ENCODE measurements around the gene ANKS1B. TPM values are rescaled to one million over a fixed set of nuclear protein-coding genes. Genes with fewer than 3 reads are reported as not detected.

Gene ANKS1B
- total and polyA plus RNA-seq, 4 donors, result 0.03 to 3.4 (median 0.53) TPM

GRCh38 chr12:99498756-99499155 lies 486.0 kb downstream of the ANKS1B start:
- H3K9ac ChIP-seq (ENCODE audit: low read depth in 1 of 2, low read length in 2 of 2), result no peak overlapping the region
- no peaks in the 10 kb centered on the region for H3K27me3 ChIP-seq (ENCODE audit: control insufficient read depth in 4 of 4, insufficient read depth in 4 of 4, low read length in 3 of 4)
- 62% methylated on average over 3 of the region's 3 CpGs for WGBS

More at GRCh38 chr12:99498756-99499155, 486.0 kb downstream of the ANKS1B start:
- H3K4me3 ChIP-seq (ENCODE audit: low read depth in 1 of 3, low read length in 3 of 3), result no peak overlapping the region
- H3K9me3 ChIP-seq (ENCODE audit: control insufficient read depth in 4 of 4, low read length in 3 of 4), result no peaks in the 10 kb centered on the region
- no peaks in the 10 kb centered on the region for H3K4me1 ChIP-seq (ENCODE audit: control insufficient read depth in 4 of 4, insufficient read depth in 4 of 4, low read length in 3 of 4)
- H3K36me3 ChIP-seq (ENCODE audit: control insufficient read depth in 4 of 4, insufficient read depth in 3 of 4, low read depth in 1 of 4, low read length in 3 of 4), result no peaks in the 10 kb centered on the region
- DNase-seq (ENCODE audit: low spot score), result no peak
- TF ChIP-seq JUND (IDR thresholded peaks at IDR 0.05), result no peak
- no peak for TF ChIP-seq RXRA (IDR thresholded peaks at IDR 0.05)
- TF ChIP-seq SP1 (IDR thresholded peaks at IDR 0.05), result no peak
- no peak for TF ChIP-seq NR2F2 (IDR thresholded peaks at IDR 0.05)
- TF ChIP-seq HNF4G (IDR thresholded peaks at IDR 0.05), result no peak
- no peak for TF ChIP-seq GABPA (IDR thresholded peaks at IDR 0.05 in 1 of 2, conservative IDR thresholded peaks at IDR 0.05 in 1 of 2)
- TF ChIP-seq FOXA2 (IDR thresholded peaks at IDR 0.05), result no peak
- no peak for TF ChIP-seq CTCF (IDR thresholded peaks at IDR 0.05; ENCODE audit: low read depth, low read length, missing input control)
- no peak for TF ChIP-seq EGR1 (IDR thresholded peaks at IDR 0.05; ENCODE audit: low read depth in 2 of 2)
- TF ChIP-seq FOXA1 (IDR thresholded peaks at IDR 0.05), result no peak
- no peak for TF ChIP-seq ATF3 (IDR thresholded peaks at IDR 0.05)
- no peak for TF ChIP-seq HNF4A (conservative IDR thresholded peaks at IDR 0.05)
- TF ChIP-seq MAX (IDR thresholded peaks at IDR 0.05), result no peak
- no peak for TF ChIP-seq YY1 (IDR thresholded peaks at IDR 0.05)
- no peak for TF ChIP-seq ZBTB33 (IDR thresholded peaks at IDR 0.05)
- no peak for TF ChIP-seq TAF1 (conservative IDR thresholded peaks at IDR 0.05)
- no peak for TF ChIP-seq REST (IDR thresholded peaks at IDR 0.05)
- H3K27ac ChIP-seq (ENCODE audit: low read depth in 1 of 2, low read length in 2 of 2), result no peak overlapping the region
